HEK293 (cell line): ENCODE measurements around the gene MGAT4B.

ENCODE experiments used
- HOXA7 ChIP-seq: sonication (generic); formaldehyde crosslinking; IDR thresholded peaks from 2 replicates; pipeline ENCODE4 v1.8.1; 2022; ENCODE audit warnings: missing genetic modification reagents, borderline replicate concordance
- ZNF837 ChIP-seq: fragments of 450-650 bp; formaldehyde crosslinking; IDR thresholded peaks from 2 replicates; pipeline ENCODE4 v1.5.1; 2016; ENCODE audit warnings: missing biosample characterization, missing genetic modification characterization
- TF ChIP-seq, protein P1 (sequence below): fragments of 450-650 bp; formaldehyde crosslinking; IDR thresholded peaks from 2 replicates; pipeline ENCODE4 v1.5.1; 2016; ENCODE audit warnings: missing biosample characterization, missing genetic modification characterization

DNA sequence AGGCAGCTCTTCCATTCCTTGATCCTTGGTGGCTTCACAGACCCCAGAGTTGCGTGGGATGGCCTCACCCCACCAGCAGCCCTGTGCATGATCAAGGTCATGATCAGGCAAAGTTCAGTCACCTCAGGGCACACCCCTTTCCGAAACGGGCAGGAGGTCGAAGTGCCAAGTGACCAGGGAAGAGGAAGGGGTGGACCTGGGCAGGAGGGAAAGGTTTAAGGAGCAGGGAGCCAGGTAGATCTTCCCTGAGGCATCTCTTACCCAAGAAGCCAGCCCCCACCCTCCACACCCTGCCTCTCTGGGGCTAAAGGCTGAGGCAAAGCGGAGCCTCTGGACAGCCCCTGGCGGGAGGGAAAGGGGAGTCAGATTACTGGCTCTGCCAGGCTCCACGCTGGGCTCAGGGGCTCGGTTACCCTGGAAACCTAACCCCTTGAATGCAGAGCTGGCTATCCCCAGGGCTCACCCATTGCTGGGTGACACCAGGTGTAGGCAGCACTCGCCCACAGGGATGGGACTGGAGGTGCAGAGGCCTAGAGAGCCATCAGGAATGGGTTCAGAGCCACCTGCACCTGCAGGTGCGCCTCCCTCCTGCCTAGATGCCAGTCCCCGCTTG, 3.6 kb downstream of the MGAT4B start:
- TF ChIP-seq, protein P1, sequence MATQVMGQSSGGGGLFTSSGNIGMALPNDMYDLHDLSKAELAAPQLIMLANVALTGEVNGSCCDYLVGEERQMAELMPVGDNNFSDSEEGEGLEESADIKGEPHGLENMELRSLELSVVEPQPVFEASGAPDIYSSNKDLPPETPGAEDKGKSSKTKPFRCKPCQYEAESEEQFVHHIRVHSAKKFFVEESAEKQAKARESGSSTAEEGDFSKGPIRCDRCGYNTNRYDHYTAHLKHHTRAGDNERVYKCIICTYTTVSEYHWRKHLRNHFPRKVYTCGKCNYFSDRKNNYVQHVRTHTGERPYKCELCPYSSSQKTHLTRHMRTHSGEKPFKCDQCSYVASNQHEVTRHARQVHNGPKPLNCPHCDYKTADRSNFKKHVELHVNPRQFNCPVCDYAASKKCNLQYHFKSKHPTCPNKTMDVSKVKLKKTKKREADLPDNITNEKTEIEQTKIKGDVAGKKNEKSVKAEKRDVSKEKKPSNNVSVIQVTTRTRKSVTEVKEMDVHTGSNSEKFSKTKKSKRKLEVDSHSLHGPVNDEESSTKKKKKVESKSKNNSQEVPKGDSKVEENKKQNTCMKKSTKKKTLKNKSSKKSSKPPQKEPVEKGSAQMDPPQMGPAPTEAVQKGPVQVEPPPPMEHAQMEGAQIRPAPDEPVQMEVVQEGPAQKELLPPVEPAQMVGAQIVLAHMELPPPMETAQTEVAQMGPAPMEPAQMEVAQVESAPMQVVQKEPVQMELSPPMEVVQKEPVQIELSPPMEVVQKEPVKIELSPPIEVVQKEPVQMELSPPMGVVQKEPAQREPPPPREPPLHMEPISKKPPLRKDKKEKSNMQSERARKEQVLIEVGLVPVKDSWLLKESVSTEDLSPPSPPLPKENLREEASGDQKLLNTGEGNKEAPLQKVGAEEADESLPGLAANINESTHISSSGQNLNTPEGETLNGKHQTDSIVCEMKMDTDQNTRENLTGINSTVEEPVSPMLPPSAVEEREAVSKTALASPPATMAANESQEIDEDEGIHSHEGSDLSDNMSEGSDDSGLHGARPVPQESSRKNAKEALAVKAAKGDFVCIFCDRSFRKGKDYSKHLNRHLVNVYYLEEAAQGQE (tag by site-specific recombination) = no peak
- TF ChIP-seq HOXA7 (no peak), ZNF837 (tag by site-specific recombination) (no peak)
